SK-N-SH treated with all-trans-retinoic acid at 6 μM for 48 hours (cell line): ENCODE results near the gene CAPRIN1.

Source experiments
- ATAC-seq: fragments of 200-7000 bp; cut with Tn5 transposase; 3 replicates; pipeline ENCODE4 v1.9.1; 2020; ENCODE audit warnings: mild to moderate bottlenecking, moderate library complexity
- ARNTL ChIP-seq: fragments of 450-650 bp; formaldehyde crosslinking; IDR thresholded peaks from 2 replicates; pipeline ENCODE4 v1.5.0; 2020; ENCODE audit warnings: low read depth, mild to moderate bottlenecking, moderate library complexity, borderline replicate concordance
- BACH2 ChIP-seq: fragments of 250-450 bp; sonication (Bioruptor Pico); IDR thresholded peaks from 2 replicates; pipeline ENCODE4 v1.9.0; 2021; ENCODE audit warnings: mild to moderate bottlenecking, borderline replicate concordance
- CREB5 ChIP-seq: fragments of 250-450 bp; sonication (Bioruptor Pico); IDR thresholded peaks from 2 replicates; pipeline ENCODE4 v1.5.1; 2020; ENCODE audit warnings: low read depth, mild to moderate bottlenecking, moderate library complexity
- ESRRG ChIP-seq: fragments of 250-450 bp; sonication (Bioruptor Pico); IDR thresholded peaks from 2 replicates; pipeline ENCODE4 v1.6.1; 2021; ENCODE audit warnings: mild to moderate bottlenecking
- GLIS3 ChIP-seq: fragments of 250-450 bp; sonication (Bioruptor Pico); IDR thresholded peaks from 2 replicates; pipeline ENCODE4 v1.5.0; 2020; ENCODE audit warnings: mild to moderate bottlenecking, moderate library complexity
- POU6F1 ChIP-seq: fragments of 250-450 bp; sonication (Bioruptor Pico); IDR thresholded peaks from 2 replicates; pipeline ENCODE4 v1.8.0; 2021; ENCODE audit warnings: low read depth, mild to moderate bottlenecking, moderate library complexity, borderline replicate concordance
- PPARA ChIP-seq: fragments of 250-450 bp; sonication (Bioruptor Pico); IDR thresholded peaks from 2 replicates; pipeline ENCODE4 v1.5.0; 2020; ENCODE audit warnings: mild to moderate bottlenecking, borderline replicate concordance
- SNAI2 ChIP-seq: fragments of 250-450 bp; sonication (Bioruptor Pico); IDR thresholded peaks from 2 replicates; pipeline ENCODE4 v1.5.0; 2020; ENCODE audit warnings: mild to moderate bottlenecking, moderate library complexity
- TOX ChIP-seq: fragments of 250-450 bp; sonication (Bioruptor Pico); IDR thresholded peaks from 2 replicates; pipeline ENCODE4 v1.8.0; 2021; ENCODE audit warnings: mild to moderate bottlenecking, moderate library complexity, borderline replicate concordance
- ZC3H10 ChIP-seq: fragments of 250-450 bp; sonication (Bioruptor Pico); IDR thresholded peaks from 2 replicates; pipeline ENCODE4 v1.5.1; 2021; ENCODE audit warnings: mild to moderate bottlenecking, moderate library complexity
- ZNF565 ChIP-seq: fragments of 450-650 bp; formaldehyde crosslinking; conservative IDR thresholded peaks from 2 replicates; pipeline ENCODE4 v1.5.0; 2020; ENCODE audit warnings: low read depth, mild to moderate bottlenecking, moderate library complexity
- ZNF70 ChIP-seq: fragments of 450-650 bp; formaldehyde crosslinking; IDR thresholded peaks from 2 replicates; pipeline ENCODE4 v1.5.0; 2020; ENCODE audit warnings: mild to moderate bottlenecking, moderate library complexity
- ZNF8 ChIP-seq: fragments of 450-650 bp; formaldehyde crosslinking; IDR thresholded peaks from 2 replicates; pipeline ENCODE4 v1.5.0; 2020; ENCODE audit warnings: mild to moderate bottlenecking, moderate library complexity
- TF ChIP-seq, protein P1 (sequence below): fragments of 250-450 bp; sonication (Bioruptor Pico); IDR thresholded peaks from 2 replicates; pipeline ENCODE4 v1.8.0; 2020; ENCODE audit warnings: mild to moderate bottlenecking, moderate library complexity, borderline replicate concordance
- TF ChIP-seq, protein P2 (sequence below): fragments of 250-450 bp; sonication (Bioruptor Pico); IDR thresholded peaks from 2 replicates; pipeline ENCODE4 v1.5.1; 2021; ENCODE audit warnings: mild to moderate bottlenecking, moderate library complexity
- TF ChIP-seq, protein P3 (sequence below): fragments of 250-450 bp; sonication (Bioruptor Pico); IDR thresholded peaks from 2 replicates; pipeline ENCODE4 v1.5.0; 2020; ENCODE audit warnings: mild to moderate bottlenecking, moderate library complexity

Gene CAPRIN1

DNA sequence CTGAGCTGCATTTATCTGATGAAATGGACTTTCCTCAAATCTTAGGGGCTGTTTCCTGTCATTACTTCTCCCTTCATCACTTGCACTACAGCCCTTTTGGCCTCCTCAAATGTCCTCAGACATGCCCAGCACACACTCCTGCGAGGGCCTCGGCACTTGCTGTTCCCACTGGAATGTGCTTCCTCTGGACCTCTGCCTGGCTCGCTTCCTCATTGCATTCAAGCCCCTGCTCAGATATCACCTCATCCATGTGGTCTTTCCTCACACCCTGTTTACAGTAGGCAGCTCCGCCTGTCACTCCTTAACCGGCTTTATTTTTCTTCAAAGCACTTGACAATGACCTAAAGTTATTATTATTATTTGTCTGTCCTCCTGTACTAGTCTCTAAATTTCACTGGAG lies 62.9 kb downstream of the CAPRIN1 start (continued):
- TF ChIP-seq, protein P1, sequence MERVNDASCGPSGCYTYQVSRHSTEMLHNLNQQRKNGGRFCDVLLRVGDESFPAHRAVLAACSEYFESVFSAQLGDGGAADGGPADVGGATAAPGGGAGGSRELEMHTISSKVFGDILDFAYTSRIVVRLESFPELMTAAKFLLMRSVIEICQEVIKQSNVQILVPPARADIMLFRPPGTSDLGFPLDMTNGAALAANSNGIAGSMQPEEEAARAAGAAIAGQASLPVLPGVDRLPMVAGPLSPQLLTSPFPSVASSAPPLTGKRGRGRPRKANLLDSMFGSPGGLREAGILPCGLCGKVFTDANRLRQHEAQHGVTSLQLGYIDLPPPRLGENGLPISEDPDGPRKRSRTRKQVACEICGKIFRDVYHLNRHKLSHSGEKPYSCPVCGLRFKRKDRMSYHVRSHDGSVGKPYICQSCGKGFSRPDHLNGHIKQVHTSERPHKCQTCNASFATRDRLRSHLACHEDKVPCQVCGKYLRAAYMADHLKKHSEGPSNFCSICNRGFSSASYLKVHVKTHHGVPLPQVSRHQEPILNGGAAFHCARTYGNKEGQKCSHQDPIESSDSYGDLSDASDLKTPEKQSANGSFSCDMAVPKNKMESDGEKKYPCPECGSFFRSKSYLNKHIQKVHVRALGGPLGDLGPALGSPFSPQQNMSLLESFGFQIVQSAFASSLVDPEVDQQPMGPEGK (CRISPR knock-in tag): no peak
- TF ChIP-seq ARNTL (CRISPR knock-in tag) (no peak), ZC3H10 (CRISPR knock-in tag) (no peak), CREB5 (CRISPR knock-in tag) (no peak), ZNF8 (CRISPR knock-in tag) (no peak)
- TF ChIP-seq, protein P2, sequence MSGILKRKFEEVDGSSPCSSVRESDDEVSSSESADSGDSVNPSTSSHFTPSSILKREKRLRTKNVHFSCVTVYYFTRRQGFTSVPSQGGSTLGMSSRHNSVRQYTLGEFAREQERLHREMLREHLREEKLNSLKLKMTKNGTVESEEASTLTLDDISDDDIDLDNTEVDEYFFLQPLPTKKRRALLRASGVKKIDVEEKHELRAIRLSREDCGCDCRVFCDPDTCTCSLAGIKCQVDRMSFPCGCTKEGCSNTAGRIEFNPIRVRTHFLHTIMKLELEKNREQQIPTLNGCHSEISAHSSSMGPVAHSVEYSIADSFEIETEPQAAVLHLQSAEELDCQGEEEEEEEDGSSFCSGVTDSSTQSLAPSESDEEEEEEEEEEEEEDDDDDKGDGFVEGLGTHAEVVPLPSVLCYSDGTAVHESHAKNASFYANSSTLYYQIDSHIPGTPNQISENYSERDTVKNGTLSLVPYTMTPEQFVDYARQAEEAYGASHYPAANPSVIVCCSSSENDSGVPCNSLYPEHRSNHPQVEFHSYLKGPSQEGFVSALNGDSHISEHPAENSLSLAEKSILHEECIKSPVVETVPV (CRISPR knock-in tag): no peak

- no peak for ATAC-seq
- TF ChIP-seq POU6F1 (CRISPR knock-in tag) (no peak), GLIS3 (CRISPR knock-in tag) (no peak), ARNTL (CRISPR knock-in tag) (no peak), PPARA (CRISPR knock-in tag) (no peak), ZNF565 (CRISPR knock-in tag) (no peak), ZNF70 (CRISPR knock-in tag) (no peak), BACH2 (no peak)
These were observed 69.1 kb downstream of the CAPRIN1 start for GRCh38 chr11:34120651-34121050.

DNA sequence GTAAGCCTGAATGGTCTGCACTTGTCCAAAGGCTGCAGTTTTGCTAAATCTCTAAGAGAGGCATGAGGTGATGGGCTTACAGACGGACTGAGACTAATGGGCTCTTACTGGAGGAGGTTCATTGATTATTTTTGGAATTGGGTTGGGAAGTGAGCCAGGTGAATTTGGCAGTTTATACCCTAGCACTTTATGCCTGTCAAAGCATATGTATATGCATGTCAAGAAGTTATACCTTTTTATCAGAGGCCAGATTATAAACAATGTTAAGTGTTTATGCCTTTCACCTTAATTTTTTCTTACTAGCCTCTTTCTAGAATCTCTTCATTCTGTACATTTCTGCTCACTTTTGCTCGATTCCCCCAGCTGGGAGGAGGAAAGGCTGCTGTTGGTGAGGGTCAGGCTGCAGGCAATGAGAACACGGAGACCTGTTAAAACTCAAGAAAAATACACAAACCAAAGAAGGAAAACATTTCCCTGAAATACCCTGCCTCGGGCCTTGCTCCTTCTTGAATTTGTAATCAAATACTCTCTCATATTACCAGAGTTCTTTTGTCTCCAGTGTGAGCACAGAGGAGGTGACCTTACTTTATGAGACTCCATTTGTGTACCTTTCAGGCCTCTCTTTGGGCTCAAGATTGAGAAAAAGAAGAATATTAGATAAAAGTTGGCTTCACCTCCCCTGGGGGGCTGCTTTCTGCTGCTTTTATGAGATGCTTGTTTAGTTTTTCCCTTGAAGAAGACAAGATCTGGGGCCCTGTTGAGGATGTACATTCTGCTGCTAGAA lies 73.5 kb downstream of the CAPRIN1 start:
- ATAC-seq: no peak
- TF ChIP-seq, protein P3, sequence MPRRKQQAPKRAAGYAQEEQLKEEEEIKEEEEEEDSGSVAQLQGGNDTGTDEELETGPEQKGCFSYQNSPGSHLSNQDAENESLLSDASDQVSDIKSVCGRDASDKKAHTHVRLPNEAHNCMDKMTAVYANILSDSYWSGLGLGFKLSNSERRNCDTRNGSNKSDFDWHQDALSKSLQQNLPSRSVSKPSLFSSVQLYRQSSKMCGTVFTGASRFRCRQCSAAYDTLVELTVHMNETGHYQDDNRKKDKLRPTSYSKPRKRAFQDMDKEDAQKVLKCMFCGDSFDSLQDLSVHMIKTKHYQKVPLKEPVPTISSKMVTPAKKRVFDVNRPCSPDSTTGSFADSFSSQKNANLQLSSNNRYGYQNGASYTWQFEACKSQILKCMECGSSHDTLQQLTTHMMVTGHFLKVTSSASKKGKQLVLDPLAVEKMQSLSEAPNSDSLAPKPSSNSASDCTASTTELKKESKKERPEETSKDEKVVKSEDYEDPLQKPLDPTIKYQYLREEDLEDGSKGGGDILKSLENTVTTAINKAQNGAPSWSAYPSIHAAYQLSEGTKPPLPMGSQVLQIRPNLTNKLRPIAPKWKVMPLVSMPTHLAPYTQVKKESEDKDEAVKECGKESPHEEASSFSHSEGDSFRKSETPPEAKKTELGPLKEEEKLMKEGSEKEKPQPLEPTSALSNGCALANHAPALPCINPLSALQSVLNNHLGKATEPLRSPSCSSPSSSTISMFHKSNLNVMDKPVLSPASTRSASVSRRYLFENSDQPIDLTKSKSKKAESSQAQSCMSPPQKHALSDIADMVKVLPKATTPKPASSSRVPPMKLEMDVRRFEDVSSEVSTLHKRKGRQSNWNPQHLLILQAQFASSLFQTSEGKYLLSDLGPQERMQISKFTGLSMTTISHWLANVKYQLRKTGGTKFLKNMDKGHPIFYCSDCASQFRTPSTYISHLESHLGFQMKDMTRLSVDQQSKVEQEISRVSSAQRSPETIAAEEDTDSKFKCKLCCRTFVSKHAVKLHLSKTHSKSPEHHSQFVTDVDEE (CRISPR knock-in tag): no peak
- TF ChIP-seq CREB5 (CRISPR knock-in tag): no peak
- no peak for TF ChIP-seq SNAI2
- TF ChIP-seq ZNF8 (CRISPR knock-in tag): no peak
- TF ChIP-seq, protein P2 (CRISPR knock-in tag): no peak
- TF ChIP-seq ESRRG (CRISPR knock-in tag): no peak
- no peak for TF ChIP-seq TOX (CRISPR knock-in tag)
